OCI-LY7 (cell line): ENCODE results near the gene PC. TPM values are rescaled to one million over a fixed set of nuclear protein-coding genes. Genes with fewer than 3 reads are reported as not detected.

ENCODE experiments used
- BruUV-seq: library from RNA; stranded (reverse); fragments of 400-500 nt; replicated peaks from 2 replicates; lab custom pipeline; 2021; lab: Mats Ljungman, UMichigan
- CTCF ChIA-PET: fragments of 300-600 bp; sonication (Branson Sonifier 250); formaldehyde crosslinking; loops from one replicate; lab custom pipeline; 2022; ENCODE audit warnings: antibody characterized with exemption; ENCODE audit not compliant: unreplicated experiment; lab: Charles Lee
- POLR2A ChIA-PET: fragments of 300-600 bp; sonication (Branson Sonifier 250); formaldehyde crosslinking; loops from one replicate; lab custom pipeline; 2022; ENCODE audit warnings: antibody characterized with exemption; lab: Charles Lee
- DNase-seq: peaks from one replicate; pipeline ENCODE4 v3.0.0-alpha.2; 2015; ENCODE audit warnings: low spot score
- H2AFZ ChIP-seq: fragments of 200-600 bp; sonication (generic), shearing (Covaris generic); 2 replicates; pipeline ENCODE4 v1.6.1; 2014; ENCODE audit warnings: mild to moderate bottlenecking, antibody characterized with exemption, low read length, moderate library complexity
- H3K27ac ChIP-seq: fragments of 200-600 bp; sonication (generic); 2 replicates; pipeline ENCODE4 v1.5.1; 2014; ENCODE audit warnings: mixed run types, low read depth, mild to moderate bottlenecking, moderate library complexity, low read length, inconsistent platforms; ENCODE audit not compliant: poor library complexity, severe bottlenecking
- H3K36me3 ChIP-seq: fragments of 200-600 bp; sonication (generic); 2 replicates; pipeline ENCODE4 v1.6.1; 2014; ENCODE audit warnings: mild to moderate bottlenecking, antibody characterized with exemption, low read length, moderate library complexity, mixed read lengths; ENCODE audit not compliant: insufficient read depth
- H3K4me1 ChIP-seq: fragments of 200-600 bp; sonication (generic); 2 replicates; pipeline ENCODE4 v1.5.1; 2014; ENCODE audit warnings: mild to moderate bottlenecking, low read length; ENCODE audit not compliant: insufficient read depth, poor library complexity, severe bottlenecking
- H3K4me2 ChIP-seq: fragments of 200-600 bp; sonication (generic); 2 replicates; pipeline ENCODE4 v1.6.1; 2014; ENCODE audit warnings: mild to moderate bottlenecking, low read length
- H3K4me3 ChIP-seq: fragments of 200-600 bp; sonication (generic); 2 replicates; pipeline ENCODE4 v1.5.1; 2014; ENCODE audit warnings: mild to moderate bottlenecking, low read depth, low read length; ENCODE audit not compliant: poor library complexity, severe bottlenecking
- H3K79me2 ChIP-seq: fragments of 200-600 bp; sonication (generic); 2 replicates; pipeline ENCODE4 v1.6.1; 2016; ENCODE audit warnings: low read depth, mild to moderate bottlenecking, low read length, moderate library complexity, mixed read lengths; ENCODE audit not compliant: insufficient read depth
- H3K9me2 ChIP-seq: fragments of 200-600 bp; sonication (generic); 2 replicates; pipeline ENCODE4 v1.6.1; 2016; ENCODE audit warnings: mild to moderate bottlenecking, low read length, mixed read lengths; ENCODE audit not compliant: insufficient read depth
- H3K9me3 ChIP-seq: fragments of 200-600 bp; sonication (generic); 2 replicates; pipeline ENCODE4 v1.6.1; 2014; ENCODE audit warnings: mild to moderate bottlenecking, mixed run types, low read length, mixed read lengths
- H4K20me1 ChIP-seq: fragments of 200-600 bp; sonication (generic); 2 replicates; pipeline ENCODE4 v1.6.1; 2014; ENCODE audit warnings: mild to moderate bottlenecking, antibody characterized with exemption, low read length, moderate library complexity, mixed read lengths; ENCODE audit not compliant: insufficient read depth
- CTCF ChIP-seq: fragments of 200-600 bp; sonication (generic); conservative IDR thresholded peaks from 2 replicates; pipeline ENCODE4 v1.5.1; 2014; ENCODE audit warnings: mild to moderate bottlenecking, antibody characterized with exemption, low read length, moderate library complexity, mixed read lengths
- EZH2phosphoT487 ChIP-seq: fragments of 200-600 bp; sonication (generic); IDR thresholded peaks from 2 replicates; pipeline ENCODE4 v1.6.1; 2018; ENCODE audit warnings: low read depth, borderline replicate concordance, mild to moderate bottlenecking, mixed run types, antibody characterized with exemption, low read length, moderate library complexity, mixed read lengths
- intact Hi-C: fragments of 100-400 bp; cut with micrococcal nuclease; formaldehyde crosslinking; loops from one replicate; pipeline ENCODE4 v1.10.0; 2022; ENCODE audit not compliant: unreplicated experiment
- total RNA-seq, 2 experiments: library from RNA; depleted of rRNA in 1 of 2; stranded (reverse); fragments of >200 nt in 1 of 2; shearing (Covaris generic) in 1 of 2; gene quantifications; 2 replicates each; pipeline ENCODE4 v1.2.3, GENCODE V29; 2014 to 2022

Gene PC
- total RNA-seq, 2 experiments from 2014 or later: 10.4 to 12.7 TPM

- Histone ChIP-seq H3K9me2 (no peaks in the 10 kb centered on the region), H2AFZ (no peak overlapping the region), H3K4me2 (no peak overlapping the region), H3K27ac (no peak overlapping the region), H3K9me3 (no peaks in the 10 kb centered on the region), H3K4me3 (no peak overlapping the region), H3K79me2 (no peaks in the 10 kb centered on the region), H4K20me1 (no peaks in the 10 kb centered on the region), H3K36me3 (peaks cover 15% of the 10 kb centered on the region; the same call in 1 of the 2 replicates), H3K4me1 (peaks cover 25% of the 10 kb centered on the region)
- DNase-seq: no peak
- CTCF ChIA-PET: no interaction called here
- no TSS peak for BruUV-seq
- POLR2A ChIA-PET: interaction anchor here (0.5 to 0.6 kb wide), 3 partner anchors 11 to 385 kb away, joined by 3 to 4 read pairs (median 3); no protein-coding TSS in a partner anchor
- intact Hi-C loops: no loop called here
- TF ChIP-seq CTCF (no peak), EZH2phosphoT487 (no peak)
These were observed 107.0 kb downstream of the PC start for GRCh38 chr11:66851239-66851596.

DNA sequence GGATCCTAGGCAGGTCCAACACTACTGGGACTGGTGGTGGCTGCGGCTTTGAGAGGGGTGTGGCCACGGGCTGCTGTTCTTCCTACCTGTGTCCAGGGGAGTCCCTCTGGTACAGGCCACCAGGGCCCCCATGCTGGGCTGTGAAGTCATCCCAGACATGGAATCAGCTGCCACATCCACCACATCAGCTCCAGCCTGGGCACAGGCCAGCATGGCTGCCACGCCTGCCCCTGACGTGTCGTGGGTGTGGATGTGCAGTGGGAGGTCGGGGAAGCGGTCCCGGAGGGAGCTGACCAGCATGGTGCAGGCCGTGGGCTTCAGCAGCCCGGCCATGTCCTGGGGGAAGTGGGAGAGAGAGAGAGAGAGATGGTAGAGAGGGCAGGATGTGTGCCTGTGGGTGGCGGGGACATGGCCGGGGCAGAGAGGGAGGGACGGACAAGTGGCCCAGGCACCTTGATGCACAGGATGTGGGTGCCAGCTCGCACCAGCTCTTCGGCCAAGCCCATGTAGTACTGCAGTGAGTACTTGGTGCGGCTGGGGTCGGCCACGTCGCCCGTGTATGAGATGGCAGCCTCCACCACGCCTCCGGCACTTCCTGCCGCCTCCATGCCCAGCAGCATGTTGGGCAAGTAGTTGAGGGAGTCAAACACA is 107.5 kb downstream of the PC start:
- no peak for DNase-seq
- Histone ChIP-seq H3K79me2 (no peaks in the 10 kb centered on the region), H3K9me2 (no peaks in the 10 kb centered on the region), H3K4me3 (no peak overlapping the region), H3K4me2 (no peak overlapping the region), H3K36me3 (peaks cover 20% of the 10 kb centered on the region; the same call in 1 of the 2 replicates), H3K27ac (no peak overlapping the region), H2AFZ (no peak overlapping the region), H4K20me1 (no peaks in the 10 kb centered on the region), H3K4me1 (peaks cover 23% of the 10 kb centered on the region), H3K9me3 (no peaks in the 10 kb centered on the region)
- POLR2A ChIA-PET: interaction anchor here (0.5 kb wide), 1 partner anchor 10 kb away, joined by 4 read pairs; no protein-coding TSS in a partner anchor
- BruUV-seq: no TSS peak
- CTCF ChIA-PET: no interaction called here
- TF ChIP-seq EZH2phosphoT487 (no peak), CTCF (no peak)
- intact Hi-C loops: no loop called here

GRCh38 chr11:66850235-66850587 is 108.0 kb downstream of the PC start:
- H3K9me3 ChIP-seq: no peaks in the 10 kb centered on the region
- H2AFZ ChIP-seq: no peak overlapping the region
- intact Hi-C loops: no loop called here
- CTCF ChIA-PET: no interaction called here
- H4K20me1 ChIP-seq: no peaks in the 10 kb centered on the region
- H3K9me2 ChIP-seq: no peaks in the 10 kb centered on the region
- H3K36me3 ChIP-seq: peaks cover 25% of the 10 kb centered on the region; the same call in 1 of the 2 replicates
- no peak for DNase-seq
- no peak overlapping the region for H3K4me2 ChIP-seq
- no peaks in the 10 kb centered on the region for H3K79me2 ChIP-seq
- POLR2A ChIA-PET: no interaction called here
- H3K27ac ChIP-seq: no peak overlapping the region
- no peak overlapping the region for H3K4me3 ChIP-seq
- TF ChIP-seq CTCF (no peak), EZH2phosphoT487 (no peak)
- no TSS peak for BruUV-seq
- peaks cover 18% of the 10 kb centered on the region for H3K4me1 ChIP-seq
